PC-3 (cell line): ENCODE data around the gene ERVK3-1.

Source experiments
- EZH2 ChIP-seq: fragments of 300-600 bp; sonication (generic); IDR thresholded peaks from one replicate; pipeline ENCODE4 v1.6.1; 2017; ENCODE audit warnings: antibody characterized with exemption, mild to moderate bottlenecking, low read length; ENCODE audit not compliant: unreplicated experiment
- TF ChIP-seq, protein P1 (sequence below): fragments of 300-600 bp; sonication (generic); conservative IDR thresholded peaks from 2 replicates; pipeline ENCODE4 v1.5.1; 2017; ENCODE audit warnings: antibody characterized with exemption, low read depth, mild to moderate bottlenecking, low read length

DNA sequence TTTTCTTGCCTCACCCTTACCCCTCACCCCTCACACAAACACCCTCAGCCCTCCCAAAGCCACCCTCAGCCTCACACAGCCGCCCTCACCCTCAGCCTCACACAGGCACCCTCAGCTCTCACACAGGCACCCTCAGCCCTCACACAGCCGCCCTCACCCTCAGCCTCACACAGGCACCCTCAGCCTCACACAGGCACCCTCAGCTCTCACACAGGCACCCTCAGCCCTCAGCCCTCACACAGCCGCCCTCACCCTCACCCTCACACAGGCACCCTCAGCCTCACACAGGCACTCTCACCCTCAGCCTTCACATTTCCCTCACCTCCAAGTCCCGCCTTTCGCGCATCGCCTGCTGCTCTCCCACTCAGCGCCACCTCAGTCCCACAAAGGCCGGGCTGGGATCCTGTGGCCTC, 21.3 kb downstream of the ERVK3-1 start:
- no peak for TF ChIP-seq EZH2
- TF ChIP-seq, protein P1, sequence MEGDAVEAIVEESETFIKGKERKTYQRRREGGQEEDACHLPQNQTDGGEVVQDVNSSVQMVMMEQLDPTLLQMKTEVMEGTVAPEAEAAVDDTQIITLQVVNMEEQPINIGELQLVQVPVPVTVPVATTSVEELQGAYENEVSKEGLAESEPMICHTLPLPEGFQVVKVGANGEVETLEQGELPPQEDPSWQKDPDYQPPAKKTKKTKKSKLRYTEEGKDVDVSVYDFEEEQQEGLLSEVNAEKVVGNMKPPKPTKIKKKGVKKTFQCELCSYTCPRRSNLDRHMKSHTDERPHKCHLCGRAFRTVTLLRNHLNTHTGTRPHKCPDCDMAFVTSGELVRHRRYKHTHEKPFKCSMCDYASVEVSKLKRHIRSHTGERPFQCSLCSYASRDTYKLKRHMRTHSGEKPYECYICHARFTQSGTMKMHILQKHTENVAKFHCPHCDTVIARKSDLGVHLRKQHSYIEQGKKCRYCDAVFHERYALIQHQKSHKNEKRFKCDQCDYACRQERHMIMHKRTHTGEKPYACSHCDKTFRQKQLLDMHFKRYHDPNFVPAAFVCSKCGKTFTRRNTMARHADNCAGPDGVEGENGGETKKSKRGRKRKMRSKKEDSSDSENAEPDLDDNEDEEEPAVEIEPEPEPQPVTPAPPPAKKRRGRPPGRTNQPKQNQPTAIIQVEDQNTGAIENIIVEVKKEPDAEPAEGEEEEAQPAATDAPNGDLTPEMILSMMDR: no peak
